PFSK-1 (cell line): ENCODE data around the gene DTX1.

Experiments
- POLR2AphosphoS5 ChIP-seq: IDR thresholded peaks from 2 replicates; pipeline ENCODE4 v1.6.1; 2012; ENCODE audit warnings: low read depth, mild to moderate bottlenecking, control low read depth, low read length, moderate library complexity
- SIN3A ChIP-seq: IDR thresholded peaks from 2 replicates; pipeline ENCODE4 v1.6.1; 2012; ENCODE audit warnings: mild to moderate bottlenecking, low read length, moderate library complexity, borderline replicate concordance; ENCODE audit not compliant: insufficient read depth
- TAF1 ChIP-seq: IDR thresholded peaks from 2 replicates; pipeline ENCODE4 v1.6.1; 2012; ENCODE audit warnings: low read length, control low read depth, borderline replicate concordance; ENCODE audit not compliant: insufficient read depth

DNA sequence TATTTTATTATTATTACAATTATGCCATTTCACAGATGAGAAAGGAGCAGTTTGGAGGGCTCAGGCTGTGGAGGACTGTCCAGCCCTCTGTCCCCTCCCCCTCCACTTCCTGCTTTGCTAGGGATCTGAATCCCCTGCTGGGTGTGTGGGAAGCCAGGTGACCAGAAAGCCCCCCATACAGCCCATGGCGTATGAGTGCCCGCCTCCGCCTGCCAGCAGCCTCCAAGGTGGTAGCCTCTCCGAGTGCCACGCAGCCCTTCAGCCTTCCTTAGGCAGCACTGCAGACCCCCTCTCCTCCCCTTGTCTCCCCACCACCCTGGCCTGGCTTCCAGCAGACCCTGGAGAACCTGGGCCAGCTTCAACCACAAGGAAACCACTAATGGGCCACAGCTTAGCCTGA is 12.6 kb downstream of the DTX1 start:
- no peak for TF ChIP-seq TAF1
- TF ChIP-seq POLR2AphosphoS5 = no peak
- TF ChIP-seq SIN3A = no peak
